IPS-18c (cell line): ENCODE results near the gene TLN1.

Source experiments
- H3K4me3 ChIP-seq: 2 replicates; pipeline ENCODE4 v1.7.0; 2013; ENCODE audit warnings: low read depth, mild to moderate bottlenecking, low read length, moderate library complexity; ENCODE audit not compliant: insufficient read depth
- H3K9me3 ChIP-seq: one replicate; pipeline ENCODE4 v1.6.1; 2013; ENCODE audit warnings: mild to moderate bottlenecking, low read length, moderate library complexity; ENCODE audit not compliant: control insufficient read depth, insufficient read depth

Gene TLN1

DNA sequence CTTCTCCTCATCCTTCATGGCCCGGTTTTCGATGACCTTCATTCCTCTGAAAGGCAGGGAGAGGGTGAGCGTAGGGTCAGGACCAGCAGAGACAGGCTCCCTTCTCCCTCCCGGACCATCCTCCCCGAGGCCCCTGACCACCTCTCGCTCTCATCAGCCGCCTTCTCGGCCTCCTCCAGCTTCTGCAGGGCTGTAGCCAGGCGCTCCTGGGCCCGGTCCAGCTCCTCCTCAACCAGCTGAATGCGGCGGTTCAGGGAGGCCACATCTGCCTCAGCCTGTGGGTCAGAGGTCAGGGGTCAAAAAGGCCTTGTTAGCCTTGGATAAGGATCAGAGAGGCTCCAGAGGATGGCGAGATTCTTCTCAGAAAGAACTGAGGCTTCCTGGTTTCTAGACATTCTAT is 46.5 kb downstream of the TLN1 start:
- Histone ChIP-seq H3K9me3 (no peaks in the 10 kb centered on the region), H3K4me3 (no peak overlapping the region)

GRCh38 chr9:35684921-35685320 is 47.1 kb downstream of the TLN1 start:
- Histone ChIP-seq H3K4me3 (no peak overlapping the region), H3K9me3 (no peaks in the 10 kb centered on the region)

GRCh38 chr9:35683323-35683722 is 48.7 kb downstream of the TLN1 start:
- H3K9me3 ChIP-seq: no peaks in the 10 kb centered on the region
- H3K4me3 ChIP-seq: no peak overlapping the region

- Histone ChIP-seq H3K4me3 (no peak overlapping the region), H3K9me3 (no peaks in the 10 kb centered on the region)
These were observed 49.3 kb downstream of the TLN1 start for GRCh38 chr9:35682520-35683315.

DNA sequence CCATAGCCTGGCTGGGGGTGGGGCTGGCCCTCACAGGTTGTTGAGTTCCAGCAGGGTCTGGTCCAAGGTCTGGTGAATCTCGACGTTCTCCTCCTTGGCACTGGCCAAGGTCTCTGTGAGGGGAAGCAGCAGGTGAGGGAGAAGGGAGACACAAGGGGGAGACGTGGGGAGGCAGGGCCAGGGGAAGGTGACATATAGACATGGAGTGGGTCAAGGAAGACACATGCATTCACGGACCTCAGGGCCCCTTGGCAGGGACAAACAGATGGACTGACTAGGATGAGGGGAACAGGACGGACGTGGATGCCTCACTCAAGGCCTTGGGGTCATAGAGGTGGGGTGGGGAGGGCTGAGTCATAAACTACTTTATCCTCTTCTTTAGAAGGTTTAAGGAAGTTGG is 49.9 kb downstream of the TLN1 start:
- Histone ChIP-seq H3K9me3 (no peaks in the 10 kb centered on the region), H3K4me3 (no peak overlapping the region)

DNA sequence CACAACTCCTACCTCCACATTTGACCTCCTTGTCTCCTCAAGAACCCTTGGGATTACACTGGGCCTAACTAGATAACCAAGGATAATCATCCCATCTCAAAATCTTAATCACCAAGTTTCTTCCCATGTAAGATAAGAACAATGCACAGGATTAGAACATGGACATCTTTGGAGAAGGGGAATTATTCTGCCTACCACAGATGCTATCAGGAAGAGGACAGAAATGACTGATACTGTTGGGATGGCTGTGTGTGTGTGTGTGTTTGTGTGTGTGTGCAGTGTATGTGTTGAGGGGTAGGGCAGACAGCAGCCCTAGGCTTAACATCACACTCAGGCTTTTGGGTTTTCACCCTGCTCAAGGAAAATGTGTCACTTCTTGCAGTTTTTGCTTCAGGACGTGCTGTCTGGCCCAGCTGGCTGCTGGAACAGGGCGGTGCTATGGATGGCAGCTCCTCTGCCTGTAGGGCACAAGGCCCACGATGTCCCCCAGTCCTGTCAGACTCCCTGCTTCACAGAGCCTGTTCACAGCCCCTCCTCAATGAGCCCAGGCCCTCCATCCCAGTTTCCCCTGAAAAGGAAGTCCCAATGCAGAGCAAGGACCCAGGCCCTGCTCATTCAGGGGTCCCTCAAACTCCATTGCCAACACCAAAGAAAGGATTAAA is 50.5 kb downstream of the TLN1 start:
- no peaks in the 10 kb centered on the region for H3K9me3 ChIP-seq
- H3K4me3 ChIP-seq: no peak overlapping the region

DNA sequence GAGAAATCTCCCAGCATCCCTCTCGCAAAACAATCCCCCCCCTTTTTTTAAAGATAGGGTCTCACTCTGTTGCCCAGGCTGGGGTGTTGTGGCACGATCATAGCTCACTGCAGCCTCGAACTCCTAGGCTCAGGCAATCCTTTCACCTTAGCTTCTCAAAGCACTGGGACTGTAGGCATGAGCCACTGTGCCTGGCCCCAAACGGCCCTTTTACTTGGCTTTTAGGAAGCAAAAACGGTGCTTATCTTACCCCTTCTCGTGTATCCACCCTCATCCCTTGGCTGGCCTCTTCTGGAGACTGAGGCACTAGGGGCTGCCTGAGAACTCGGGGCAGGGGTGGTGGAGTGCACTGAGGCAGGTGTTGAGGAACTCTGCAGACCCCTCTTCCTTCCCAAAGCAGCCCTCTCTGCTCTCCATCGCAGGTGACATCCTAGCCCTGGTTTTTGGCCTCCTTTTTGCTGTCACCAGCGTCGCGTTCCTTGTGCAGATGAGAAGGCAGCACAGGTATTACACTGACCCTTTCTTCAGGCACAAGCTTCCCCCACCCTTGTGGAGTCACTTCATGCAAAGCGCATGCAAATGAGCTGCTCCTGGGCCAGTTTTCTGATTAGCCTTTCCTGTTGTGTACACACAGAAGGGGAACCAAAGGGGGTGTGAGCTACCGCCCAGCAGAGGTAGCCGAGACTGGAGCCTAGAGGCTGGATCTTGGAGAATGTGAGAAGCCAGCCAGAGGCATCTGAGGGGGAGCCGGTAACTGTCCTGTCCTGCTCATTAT is 51.5 kb downstream of the TLN1 start:
- Histone ChIP-seq H3K9me3 (peaks cover 2% of the 10 kb centered on the region), H3K4me3 (no peak overlapping the region)

DNA sequence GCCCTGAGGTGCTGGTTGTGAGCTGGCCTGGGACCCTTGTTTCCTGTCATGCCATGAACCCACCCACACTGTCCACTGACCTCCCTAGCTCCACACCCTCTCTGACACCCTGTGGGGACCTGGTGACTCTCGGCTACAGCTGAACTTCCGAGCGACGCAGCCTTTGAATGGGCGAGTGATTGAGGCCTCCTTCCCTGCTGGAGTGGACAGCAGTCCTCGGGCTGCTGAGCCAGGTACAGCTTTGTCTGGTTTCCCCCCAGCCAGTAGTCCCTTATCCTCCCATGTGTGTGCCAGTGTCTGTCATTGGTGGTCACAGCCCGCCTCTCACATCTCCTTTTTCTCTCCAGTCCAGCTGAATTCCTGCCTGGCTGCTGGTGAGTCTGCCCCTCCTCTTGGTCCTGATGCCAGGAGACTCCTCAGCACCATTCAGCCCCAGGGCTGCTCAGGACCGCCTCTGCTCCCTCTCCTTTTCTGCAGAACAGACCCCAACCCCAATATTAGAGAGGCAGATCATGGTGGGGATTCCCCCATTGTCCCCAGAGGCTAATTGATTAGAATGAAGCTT is 52.1 kb downstream of the TLN1 start:
- Histone ChIP-seq H3K9me3 (peaks cover 2% of the 10 kb centered on the region), H3K4me3 (no peak overlapping the region)

DNA sequence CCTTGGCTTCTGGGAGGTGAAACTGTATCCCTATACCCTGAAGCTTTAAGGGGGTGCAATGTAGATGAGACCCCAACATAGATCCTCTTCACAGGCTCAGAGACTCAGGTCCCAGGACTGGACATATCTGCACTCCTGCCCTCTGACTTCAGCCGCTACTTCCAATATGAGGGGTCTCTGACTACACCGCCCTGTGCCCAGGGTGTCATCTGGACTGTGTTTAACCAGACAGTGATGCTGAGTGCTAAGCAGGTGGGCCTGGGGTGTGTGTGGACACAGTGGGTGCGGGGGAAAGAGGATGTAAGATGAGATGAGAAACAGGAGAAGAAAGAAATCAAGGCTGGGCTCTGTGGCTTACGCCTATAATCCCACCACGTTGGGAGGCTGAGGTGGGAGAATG is 52.9 kb downstream of the TLN1 start:
- Histone ChIP-seq H3K9me3 (peaks cover 2% of the 10 kb centered on the region), H3K4me3 (no peak overlapping the region)

DNA sequence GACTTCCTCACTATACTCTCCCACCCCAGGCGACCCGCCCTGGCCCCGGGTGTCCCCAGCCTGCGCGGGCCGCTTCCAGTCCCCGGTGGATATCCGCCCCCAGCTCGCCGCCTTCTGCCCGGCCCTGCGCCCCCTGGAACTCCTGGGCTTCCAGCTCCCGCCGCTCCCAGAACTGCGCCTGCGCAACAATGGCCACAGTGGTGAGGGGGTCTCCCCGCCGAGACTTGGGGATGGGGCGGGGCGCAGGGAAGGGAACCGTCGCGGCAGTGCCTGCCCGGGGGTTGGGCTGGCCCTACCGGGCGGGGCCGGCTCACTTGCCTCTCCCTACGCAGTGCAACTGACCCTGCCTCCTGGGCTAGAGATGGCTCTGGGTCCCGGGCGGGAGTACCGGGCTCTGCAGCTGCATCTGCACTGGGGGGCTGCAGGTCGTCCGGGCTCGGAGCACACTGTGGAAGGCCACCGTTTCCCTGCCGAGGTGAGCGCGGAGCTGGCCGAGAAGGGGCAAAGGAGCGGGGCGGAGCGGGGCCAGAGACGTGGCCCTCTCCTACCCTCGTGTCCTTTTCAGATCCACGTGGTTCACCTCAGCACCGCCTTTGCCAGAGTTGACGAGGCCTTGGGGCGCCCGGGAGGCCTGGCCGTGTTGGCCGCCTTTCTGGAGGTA is 56.1 kb downstream of the TLN1 start:
- Histone ChIP-seq H3K9me3 (peaks cover 2% of the 10 kb centered on the region), H3K4me3 (peak overlapping the region; percentile 64)

GRCh38 chr9:35675204-35675603 is 56.8 kb downstream of the TLN1 start:
- Histone ChIP-seq H3K4me3 (peak overlapping the region; percentile 64), H3K9me3 (peaks cover 2% of the 10 kb centered on the region)

GRCh38 chr9:35674025-35674361 is 58.0 kb downstream of the TLN1 start:
- Histone ChIP-seq H3K9me3 (peaks cover 2% of the 10 kb centered on the region), H3K4me3 (no peak overlapping the region)

DNA sequence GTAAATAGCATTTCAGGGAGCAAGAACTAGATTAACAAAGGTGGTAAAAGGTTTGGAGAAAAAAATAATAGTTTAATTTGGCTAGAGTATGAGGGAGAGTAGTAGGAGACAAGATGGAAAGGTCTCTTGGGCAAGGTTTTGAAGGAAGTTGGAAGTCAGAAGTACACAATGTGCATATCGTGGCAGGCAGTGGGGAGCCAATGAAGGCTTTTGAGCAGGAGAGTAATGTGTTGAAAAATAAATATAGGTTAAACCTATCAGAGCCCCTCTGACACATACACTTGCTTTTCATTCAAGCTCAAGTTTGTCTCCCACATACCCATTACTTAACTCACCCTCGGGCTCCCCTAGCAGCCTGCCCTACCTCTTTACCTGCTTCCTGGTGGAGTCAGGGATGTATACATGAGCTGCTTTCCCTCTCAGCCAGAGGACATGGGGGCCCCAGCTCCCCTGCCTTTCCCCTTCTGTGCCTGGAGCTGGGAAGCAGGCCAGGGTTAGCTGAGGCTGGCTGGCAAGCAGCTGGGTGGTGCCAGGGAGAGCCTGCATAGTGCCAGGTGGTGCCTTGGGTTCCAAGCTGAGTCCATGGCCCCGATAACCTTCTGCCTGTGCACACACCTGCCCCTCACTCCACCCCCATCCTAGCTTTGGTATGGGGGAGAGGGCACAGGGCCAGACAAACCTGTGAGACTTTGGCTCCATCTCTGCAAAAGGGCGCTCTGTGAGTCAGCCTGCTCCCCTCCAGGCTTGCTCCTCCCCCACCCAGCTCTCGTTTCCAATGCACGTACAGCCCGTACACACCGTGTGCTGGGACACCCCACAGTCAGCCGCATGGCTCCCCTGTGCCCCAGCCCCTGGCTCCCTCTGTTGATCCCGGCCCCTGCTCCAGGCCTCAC is 58.6 kb downstream of the TLN1 start, which contains the start of gene CA9:
Gene CA9, plus strand, starts transcription at position 797 of the 893 bp plus-strand sequence. Its CDS starts 32 bp downstream, at position 829.
- peaks cover 2% of the 10 kb centered on the region for H3K9me3 ChIP-seq
- no peak within 1 kb of the TSS for H3K4me3 ChIP-seq

DNA sequence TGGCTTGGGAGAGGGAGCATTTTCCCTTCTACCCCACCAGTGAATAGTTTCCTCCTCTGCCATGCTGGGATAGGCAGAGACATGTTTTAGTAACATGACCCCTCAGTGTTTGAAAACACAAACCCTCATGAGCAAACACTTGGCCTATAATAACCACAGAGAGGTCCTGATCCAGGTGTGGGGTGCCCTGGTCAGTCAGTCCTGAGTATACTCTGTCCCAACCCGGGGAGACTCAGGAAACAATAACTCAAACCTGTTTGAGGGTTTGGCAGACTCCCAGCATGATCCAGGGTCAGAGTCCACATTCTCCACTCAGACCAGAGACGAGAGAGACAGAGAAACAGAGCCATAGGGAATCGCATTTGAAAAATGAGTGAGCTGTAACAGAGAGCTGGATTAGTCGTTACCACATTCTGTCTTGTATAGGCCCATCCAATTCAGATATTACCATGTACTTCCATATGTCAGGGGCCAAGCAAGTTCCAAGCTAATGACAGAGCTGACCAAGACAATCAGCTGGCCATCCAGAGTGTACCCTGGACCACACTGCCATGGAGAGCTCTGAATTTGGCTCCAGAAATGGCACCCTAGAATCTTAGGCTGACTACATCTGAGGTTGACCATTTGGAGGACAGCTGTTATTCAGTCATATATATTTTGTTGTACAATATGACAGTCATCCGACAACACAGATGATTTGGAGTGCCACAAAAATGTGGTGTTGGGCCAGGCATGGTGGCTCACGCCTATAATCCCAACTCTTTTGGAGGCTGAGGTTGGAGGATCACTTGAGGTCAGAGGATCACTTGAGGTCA is 62.5 kb downstream of the TLN1 start:
- Histone ChIP-seq H3K4me3 (no peak overlapping the region), H3K9me3 (no peaks in the 10 kb centered on the region)

- Histone ChIP-seq H3K4me3 (no peak overlapping the region), H3K9me3 (no peaks in the 10 kb centered on the region)
These were observed 64.1 kb downstream of the TLN1 start for GRCh38 chr9:35667939-35668338.

DNA sequence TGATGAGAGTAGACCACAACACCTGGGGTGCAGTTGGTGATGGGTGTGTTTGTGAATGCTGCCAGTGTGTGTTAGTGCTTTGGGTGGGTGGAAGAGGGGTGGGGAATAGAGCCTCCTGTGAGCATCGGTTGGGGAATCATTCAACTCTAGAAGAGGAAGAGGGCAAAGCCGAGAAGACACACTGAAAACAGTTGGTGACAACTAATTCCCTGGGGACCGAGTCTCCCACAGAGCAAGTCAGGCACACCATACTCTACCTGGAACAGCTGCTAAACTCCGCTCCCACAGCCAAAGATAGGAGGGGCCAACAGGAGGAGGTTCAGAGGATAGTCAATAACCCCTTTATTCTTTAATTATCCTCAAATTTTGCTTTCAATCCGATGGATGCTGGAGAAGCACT is 65.4 kb downstream of the TLN1 start:
- H3K9me3 ChIP-seq: no peaks in the 10 kb centered on the region
- H3K4me3 ChIP-seq: no peak overlapping the region
